ENCODE measurements around the gene REP15.
A peak's percentile ranks its signal among the peaks of the same experiment; 100 is the strongest.
"Not testable (repeated sequence)": the region's sequence is repeated elsewhere in the genome, so short reads cannot be mapped to it uniquely, and the experiment has no call there.

Gene REP15

DNA sequence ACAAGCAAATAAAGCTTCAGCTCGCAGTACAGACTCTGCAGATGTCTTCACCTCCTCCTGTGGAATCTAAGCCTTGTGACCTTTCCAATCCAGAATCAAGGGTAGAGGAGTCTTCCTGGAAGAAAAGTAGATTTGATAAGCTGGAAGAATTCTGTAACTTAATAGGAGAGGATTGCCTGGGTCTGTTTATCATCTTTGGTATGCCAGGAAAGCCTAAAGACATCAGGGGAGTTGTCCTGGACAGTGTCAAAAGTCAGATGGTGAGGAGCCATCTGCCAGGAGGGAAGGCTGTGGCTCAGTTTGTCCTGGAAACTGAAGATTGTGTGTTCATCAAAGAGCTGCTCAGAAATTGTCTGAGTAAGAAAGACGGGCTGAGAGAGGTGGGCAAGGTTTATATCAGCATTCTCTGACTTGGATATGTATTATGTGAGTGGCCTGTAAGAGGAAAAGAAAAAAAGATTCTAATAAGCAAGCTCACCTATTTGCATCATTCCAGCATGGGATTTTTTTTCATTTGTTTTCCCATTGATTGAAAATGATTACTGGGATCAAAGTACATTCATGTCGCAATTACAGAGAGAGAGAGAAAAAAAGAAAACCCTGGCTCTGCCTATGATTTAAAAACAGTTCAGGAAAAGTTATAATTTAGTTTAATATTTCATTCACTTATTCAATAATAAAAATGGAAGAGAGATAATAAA lies 767 bp downstream of the REP15 start:
- no peak for DNase-seq (ENCODE audit: low read depth, low spot score)

DNA sequence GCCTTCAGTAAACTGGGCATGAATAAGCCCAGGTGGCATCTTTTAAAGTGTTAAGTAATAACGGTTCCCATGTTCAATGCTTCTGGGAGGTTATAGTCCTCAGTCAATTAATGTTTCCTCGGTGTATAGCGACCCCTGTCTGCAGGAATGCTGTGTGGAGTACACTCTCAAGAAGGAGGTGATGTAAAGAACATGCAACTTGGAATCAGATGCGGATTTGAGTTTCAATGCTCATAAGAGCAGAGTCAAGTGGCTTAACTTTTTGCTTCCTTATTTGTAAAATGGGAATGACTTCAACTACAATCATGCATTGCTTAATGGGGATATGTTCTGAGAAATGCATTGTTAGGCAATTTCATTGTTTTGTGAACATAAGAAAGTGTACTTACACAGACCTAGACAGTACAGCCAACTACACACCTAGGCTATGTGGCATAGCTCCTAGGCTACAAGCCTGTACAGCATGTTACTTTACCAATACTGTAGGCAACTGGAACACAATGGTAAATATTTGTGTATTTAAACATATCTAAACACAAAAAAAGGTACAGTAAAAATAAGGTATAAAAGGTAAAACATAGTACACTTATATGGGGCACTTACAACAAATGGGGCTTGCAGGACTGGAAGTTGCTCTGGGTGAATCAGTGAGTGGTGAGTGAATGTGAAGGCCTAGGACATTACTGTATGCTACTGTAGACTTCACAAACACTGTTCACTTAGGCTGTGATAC lies 7.6 kb downstream of the REP15 start:
- DNase-seq (ENCODE audit: low read depth, low spot score) = peak; percentile 38

DNA sequence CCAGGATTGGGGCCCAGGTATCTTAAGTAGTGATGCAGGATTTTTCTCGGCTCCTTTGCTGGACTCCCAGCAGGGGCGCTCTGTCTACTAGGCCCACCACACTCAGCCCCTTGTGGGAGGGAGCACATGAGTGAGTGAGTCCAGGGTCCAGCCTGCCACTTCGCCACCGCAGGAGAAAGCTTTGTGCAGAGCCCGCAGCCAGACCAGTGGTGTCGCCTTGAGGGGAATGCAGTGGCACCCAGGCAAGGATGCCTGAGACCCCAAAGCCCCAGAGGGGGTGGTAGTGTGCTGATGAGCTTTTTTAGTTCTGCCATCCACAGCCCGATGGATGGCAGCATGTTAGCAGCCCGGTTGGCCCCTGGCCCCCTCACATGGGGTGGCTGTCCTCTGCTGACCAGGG lies 9.0 kb downstream of the REP15 start:
- no peak for DNase-seq (ENCODE audit: low read depth, low spot score)

DNA sequence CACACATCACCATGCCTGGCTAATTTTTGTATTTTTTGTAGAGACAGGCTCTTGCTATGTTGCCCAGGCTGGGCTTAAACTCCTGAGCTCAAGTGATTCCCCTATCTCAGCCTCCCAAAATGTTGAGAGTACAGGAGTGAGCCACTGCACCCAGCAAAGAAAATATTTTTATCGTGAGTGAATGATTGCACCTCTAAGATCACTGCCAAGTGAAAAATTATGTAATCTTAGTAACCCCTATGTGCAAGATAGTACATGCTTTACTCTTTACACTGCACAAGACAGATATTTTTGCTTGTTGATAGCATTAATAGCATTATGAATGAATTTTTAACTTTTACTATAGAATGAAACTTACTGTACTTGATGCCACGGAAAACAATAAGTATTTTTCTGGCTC lies 11.0 kb downstream of the REP15 start:
- no peak for DNase-seq (ENCODE audit: low read depth, low spot score)

DNA sequence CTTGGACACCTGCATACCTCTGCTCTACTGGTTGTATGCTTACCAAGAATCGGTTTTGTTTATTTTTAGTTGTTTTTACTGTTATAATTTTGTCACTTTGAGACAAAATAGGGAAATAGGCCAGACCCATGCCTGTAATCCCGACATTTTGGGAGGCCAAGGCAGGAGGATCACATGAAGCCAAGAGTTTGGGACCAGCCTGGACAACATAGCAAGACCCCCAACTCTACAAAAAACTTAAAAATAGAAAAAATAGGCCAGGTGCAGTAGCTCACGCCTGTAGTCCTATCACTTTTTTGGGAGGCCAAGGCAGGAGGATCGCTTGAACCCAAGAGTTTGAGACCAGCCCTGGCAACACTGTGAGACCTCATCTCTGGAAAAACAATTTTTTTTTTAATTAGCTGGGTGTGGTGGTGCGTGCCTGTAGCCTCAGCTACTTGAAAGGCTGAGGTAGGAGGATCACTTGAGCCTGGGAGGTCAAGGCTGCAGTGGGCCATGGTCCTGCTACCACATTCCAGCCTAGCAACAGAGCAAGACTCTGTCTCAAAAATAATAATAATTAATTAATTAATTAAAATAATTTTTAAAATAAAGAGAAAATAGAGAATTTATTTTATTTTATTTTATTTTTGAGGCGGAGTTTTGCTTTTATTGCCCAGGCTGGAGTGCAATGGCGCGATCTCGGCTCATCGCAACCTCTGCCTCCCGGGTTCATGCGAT lies 13.1 kb downstream of the REP15 start:
- DNase-seq (ENCODE audit: low read depth, low spot score) = no peak

DNA sequence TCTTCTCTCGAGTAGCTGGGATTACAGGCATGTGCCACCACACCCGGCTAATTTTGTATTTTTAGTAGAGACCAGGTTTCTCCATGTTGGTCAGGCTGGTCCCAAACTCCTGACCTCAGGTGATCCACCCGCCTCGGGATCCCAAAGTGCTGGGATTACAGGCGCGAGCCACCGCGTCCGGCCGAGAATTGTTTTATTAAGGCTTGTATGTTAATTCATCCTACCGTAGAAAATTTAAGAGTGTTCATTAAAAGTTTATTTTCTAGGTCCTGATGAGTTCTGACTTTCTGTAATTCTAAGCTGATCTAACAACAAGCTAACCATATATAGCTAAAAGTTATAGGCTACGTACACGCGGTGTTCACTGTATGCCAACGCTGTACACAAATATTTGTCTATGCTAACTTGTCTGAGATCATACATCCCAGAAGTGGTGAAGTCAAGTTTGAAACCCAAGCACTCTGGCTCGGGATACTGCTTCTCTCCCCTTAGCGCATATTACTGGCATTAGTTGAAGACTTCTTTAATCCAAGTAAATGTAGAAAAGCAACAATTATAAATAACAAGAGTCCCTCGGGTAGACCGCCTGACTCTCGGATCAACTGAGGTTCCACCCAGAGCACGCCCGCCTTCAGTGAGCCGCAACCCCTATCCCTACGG lies 13.8 kb downstream of the REP15 start:
- no peak for DNase-seq (ENCODE audit: low read depth, low spot score)

DNA sequence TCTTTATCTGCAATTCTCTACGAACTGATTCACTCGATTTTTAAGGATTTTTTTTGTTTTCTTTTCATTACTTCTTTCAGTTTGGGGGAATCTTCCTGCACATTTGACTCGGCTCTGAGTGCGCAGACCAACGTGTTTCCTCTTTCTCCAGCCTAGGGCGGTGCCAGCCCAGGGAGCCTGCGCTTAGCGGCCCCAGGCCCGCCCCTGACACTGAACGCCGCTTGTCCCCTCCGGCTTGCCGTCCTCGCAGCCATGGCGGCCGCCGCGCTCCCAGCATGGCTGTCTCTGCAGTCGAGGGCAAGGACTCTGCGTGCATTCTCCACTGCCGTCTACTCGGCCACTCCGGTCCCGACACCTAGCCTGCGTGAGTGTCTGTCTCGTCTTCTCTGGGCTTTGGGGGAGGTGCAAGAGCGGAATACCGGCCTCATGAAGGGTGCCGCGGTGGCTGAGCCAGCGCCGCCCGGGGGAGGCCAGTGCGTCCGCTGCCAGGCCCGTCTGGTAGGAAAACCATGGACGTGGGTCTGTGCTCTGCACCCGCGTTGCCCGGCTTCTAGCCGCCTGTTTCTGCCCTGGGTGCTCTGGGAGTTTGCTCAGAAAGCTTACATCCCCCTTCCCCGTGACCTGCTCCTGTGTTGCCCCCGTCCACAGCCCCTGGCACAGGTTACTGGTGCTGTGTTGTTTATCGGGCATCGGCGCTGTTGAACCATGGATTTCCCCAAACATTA lies 14.5 kb downstream of the REP15 start, which contains the start of gene MRPS35:
Gene MRPS35, plus strand, starts transcription at position 241 of the 725 bp plus-strand sequence. Its CDS starts 12 bp downstream, at position 253.
- DNase-seq (ENCODE audit: low read depth, low spot score) = peak; percentile 68

DNA sequence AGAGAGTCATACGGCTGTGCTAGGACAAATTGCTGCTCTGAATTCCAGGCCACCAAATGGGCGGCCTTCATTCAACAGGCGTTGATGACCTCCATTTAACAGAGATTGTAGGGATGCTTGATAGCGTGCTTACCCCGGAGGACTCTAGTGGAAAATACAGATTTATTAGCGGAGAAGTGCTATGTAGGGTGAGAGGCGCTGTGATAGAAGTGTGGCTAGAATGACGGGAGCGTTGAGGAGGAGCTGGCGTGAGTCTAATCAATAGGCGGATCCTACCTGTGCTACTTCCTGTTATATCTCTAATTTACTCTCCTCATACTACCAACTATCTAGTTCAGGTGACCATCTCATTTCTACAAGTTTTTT lies 15.1 kb downstream of the REP15 start:
- DNase-seq (ENCODE audit: low read depth, low spot score) = no peak

DNA sequence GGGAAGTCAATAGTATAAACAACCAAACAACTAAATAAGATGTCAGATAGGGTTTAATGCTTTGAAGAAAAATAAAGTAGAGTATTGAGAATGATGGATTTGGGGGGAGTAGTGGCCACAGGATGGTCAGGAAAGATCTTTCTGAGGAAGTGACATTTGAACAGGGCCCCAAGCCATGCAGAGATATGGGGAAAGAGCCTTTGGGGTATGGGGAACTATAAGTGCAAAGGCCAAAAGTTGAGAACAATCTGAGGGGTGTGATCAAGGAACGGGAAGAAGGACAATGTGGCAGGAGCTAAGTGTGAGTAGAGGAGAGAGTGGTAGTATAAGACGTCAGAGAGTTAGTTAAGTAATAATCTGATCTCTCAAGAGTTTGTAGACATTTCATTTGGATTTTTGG lies 15.7 kb downstream of the REP15 start:
- DNase-seq (ENCODE audit: low read depth, low spot score) = no peak

DNA sequence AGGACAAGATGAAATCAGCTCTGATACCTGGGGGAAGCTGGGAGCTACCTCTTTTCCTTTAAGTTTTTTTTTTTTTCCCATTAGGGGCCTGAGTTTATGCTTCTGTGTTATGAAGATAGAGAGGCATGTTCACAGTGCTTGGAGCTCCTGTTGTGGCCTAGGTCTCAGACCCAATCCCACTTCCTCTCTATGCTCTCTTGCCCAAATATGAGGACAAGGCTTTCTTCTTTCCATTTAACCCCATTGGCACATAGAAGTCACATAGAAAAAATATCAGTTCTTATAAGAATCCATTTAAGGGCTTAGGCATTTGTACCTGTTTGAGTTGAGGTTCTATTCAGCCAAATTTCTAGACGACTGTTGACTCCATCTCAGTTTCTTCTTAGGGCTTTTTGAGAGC lies 27.0 kb downstream of the REP15 start:
- no peak for DNase-seq (ENCODE audit: low read depth, low spot score)

DNA sequence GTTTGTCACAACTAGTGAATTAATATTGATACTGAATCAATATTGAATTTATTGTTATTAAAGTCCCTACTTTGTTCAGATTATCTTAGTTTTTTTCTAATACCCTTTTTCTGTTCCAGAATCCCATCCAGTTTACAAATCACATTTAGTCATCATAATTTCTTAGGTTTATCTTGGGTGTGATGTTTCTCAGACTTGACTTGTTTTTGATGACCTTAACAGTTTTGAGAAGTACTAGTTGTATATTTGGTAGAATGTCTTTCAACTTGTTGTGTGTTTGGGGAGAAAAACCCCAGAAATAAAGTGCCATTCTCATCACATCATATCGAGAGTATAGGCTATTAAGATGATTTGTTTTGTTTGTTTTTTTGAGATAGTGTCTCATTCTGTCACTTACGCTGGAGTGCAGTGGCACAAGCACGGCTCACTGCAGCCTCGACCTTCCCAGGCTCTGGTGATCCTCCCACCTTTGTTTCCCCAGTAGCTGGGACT lies 33.9 kb downstream of the REP15 start:
- DNase-seq (ENCODE audit: low read depth, low spot score) = no peak

DNA sequence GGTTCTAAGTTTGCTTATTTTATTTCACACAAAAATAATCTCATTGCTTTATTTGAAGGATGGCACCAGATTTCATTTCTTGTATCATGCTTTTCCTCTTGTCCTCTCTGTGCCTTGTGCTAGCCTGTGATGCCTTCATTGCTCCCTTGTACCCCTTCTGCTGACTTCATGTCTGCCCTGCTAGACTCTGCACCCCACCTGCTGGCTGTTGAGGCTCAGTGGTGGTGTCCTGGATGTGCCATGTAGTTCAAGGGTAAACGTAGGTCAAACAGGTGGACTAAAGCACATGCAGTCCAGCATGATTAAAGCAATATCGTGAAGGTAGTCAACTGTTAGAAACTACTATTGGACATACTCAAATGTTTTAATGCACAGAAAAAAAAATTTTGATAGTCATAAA lies 36.0 kb downstream of the REP15 start:
- DNase-seq (ENCODE audit: low read depth, low spot score) = no peak

DNA sequence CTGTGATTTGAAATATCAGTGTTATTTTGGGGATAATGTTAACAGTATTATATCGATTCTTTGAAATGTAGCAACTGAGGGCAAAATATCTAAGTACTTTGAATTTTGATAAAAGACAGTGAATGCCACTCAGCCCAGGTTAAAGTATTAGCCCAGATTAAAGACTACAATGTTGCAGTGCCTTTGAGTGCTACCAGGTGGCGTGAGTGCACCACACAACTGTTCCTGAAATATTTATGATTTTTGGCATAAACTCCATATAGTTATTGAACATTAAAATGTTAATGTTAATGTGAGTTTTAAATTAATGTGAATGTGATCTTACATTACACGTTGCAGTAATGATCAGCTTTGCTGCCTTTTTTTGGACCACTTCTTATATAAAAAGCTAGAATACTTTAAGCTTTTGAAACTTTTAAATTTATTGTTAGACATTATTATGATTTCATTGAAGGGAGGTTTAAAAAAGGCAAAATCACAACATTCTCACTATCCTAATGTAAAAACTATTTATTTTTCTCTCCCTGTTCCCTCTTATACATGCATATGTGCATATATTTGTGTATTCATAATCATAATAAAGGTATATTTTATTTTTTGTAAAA lies 36.9 kb downstream of the REP15 start:
- no peak for DNase-seq (ENCODE audit: low read depth, low spot score)

DNA sequence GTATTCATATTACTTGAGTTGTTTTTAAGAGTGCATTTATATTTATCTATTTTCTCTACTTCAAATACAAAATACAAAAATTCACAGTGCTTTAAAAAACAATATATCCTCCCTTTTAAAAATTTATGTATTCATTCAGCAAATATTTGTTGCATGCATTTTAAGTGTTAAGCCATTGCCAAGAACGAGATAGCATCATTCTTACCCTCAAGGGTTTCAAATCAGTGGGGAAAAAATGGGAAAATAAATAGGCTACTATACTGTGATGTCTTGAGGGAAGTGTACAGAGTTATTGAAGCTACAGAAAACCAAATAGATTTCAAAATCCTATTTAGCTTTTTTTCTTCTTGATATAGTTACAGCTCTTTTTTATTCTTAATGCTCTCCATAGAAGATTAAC lies 37.5 kb downstream of the REP15 start:
- no peak for DNase-seq (ENCODE audit: low read depth, low spot score)

DNA sequence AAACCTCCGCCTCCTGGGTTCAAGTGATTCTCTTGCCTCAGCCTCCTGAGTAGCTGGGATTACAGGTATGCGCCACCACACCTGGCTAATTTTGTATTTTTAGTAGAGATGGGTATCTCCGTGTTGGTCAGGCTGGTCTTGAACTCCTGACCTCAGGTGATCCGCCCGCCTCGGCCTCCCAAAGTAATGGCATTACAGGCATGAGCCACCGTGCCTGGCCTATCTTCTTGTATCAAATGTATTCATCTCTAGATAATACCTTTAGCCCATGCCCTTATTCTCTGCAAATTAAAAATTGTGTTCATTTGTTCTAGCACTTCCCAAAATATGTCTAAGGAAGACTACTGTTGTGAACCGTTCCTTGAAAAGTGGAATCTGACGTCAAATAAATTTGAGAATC lies 38.1 kb downstream of the REP15 start:
- not testable (repeated sequence) for DNase-seq (ENCODE audit: low read depth, low spot score)

DNA sequence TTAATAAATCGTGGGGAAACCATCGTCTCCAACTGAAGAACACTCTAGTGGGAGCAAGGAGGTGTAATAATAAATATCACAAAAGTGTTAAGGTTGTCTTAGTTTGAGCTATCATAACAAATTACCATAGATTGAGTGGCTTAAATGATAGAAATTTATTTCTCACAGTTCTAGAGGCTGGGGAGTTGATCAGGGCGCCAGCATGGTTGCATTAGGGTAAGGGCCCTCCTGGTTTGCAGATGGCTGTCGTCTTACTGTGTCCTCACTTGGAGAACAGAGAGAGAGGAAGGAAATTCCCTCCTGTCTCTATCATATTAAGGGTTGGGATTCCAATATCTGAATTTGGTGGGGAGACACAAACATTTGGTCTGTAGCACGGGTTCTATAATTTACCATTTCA lies 47.4 kb downstream of the REP15 start:
- DNase-seq (ENCODE audit: low read depth, low spot score) = no peak

DNA sequence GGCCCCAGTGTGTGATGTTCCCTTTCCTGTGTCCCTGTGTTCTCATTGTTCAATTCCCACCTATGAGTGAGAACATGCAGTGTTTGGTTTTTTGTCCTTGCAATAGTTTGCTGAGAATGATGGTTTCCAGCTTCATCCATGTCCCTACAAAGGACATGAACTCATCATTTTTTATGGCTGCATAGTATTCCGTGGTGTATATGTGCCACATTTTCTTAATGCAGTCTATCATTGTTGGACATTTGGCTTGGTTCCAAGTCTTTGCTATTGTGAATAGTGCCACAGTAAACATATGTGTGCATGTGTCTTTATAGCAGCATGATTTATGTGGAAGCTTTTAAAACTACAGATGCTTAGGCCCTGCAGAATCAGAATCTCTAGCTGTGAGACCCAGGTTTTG lies 49.5 kb downstream of the REP15 start:
- not testable (repeated sequence) for DNase-seq (ENCODE audit: low read depth, low spot score)

Measured in activated naive CD8-positive, alpha-beta T cell treated with anti-CD3 and anti-CD28 coated beads, Interleukin-2, amount 50 U/mL, for 16 hours (primary cell).